ENCODE measurements around the gene UCHL3. TPM values are rescaled to one million over a fixed set of nuclear protein-coding genes. Genes with fewer than 3 reads are reported as not detected.

The UCHL3 gene
- total and polyA plus RNA-seq, 9 of the 15 experiments (the other 6 are each of a cell fraction or from before 2014, with no cell fraction given): 42.2 to 112 (median 85.4) TPM

DNA sequence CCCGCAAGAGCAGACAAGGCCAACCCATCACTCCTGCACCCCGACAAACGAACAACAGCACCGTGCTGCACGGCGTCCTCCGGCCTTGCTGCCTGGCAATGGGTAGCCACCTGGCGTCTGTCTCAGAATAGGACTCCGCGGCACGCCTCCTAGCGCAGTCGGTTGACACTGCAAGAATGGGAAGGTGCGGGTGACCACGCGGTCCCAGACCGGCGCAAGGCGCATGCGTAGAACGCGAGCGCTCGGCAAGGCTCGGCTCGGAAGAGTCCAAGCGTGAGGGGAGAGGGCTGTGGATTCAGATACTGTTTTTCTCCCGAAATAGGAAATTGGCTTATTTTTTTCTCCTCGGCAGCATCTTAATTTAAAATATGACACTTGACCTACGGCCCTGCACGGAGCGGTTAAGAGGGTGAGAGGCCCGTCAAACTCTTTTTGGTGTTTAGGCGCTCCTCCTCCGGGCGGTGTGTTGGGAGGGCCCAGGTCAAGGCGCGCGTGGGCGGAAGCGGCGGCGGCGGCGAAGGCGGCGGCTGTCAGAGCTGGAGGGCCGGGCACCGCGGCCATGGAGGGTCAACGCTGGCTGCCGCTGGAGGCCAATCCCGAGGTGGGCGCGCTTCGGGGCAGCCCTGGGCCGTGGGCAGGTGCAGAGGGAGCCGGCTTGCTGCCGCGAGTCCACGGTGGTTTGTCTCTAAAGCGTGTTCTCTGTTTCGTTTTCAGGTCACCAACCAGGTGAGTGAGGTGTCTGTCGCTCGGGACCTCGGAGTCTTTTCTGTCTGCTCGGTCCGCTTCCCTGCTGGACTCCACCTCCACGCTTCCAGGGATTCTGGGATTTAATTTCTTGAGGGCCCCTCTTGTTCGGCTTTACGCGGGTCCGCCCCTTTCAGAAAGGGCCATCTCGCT is at the start of gene UCHL3 (continued):
- TF ChIP-seq, protein P1, sequence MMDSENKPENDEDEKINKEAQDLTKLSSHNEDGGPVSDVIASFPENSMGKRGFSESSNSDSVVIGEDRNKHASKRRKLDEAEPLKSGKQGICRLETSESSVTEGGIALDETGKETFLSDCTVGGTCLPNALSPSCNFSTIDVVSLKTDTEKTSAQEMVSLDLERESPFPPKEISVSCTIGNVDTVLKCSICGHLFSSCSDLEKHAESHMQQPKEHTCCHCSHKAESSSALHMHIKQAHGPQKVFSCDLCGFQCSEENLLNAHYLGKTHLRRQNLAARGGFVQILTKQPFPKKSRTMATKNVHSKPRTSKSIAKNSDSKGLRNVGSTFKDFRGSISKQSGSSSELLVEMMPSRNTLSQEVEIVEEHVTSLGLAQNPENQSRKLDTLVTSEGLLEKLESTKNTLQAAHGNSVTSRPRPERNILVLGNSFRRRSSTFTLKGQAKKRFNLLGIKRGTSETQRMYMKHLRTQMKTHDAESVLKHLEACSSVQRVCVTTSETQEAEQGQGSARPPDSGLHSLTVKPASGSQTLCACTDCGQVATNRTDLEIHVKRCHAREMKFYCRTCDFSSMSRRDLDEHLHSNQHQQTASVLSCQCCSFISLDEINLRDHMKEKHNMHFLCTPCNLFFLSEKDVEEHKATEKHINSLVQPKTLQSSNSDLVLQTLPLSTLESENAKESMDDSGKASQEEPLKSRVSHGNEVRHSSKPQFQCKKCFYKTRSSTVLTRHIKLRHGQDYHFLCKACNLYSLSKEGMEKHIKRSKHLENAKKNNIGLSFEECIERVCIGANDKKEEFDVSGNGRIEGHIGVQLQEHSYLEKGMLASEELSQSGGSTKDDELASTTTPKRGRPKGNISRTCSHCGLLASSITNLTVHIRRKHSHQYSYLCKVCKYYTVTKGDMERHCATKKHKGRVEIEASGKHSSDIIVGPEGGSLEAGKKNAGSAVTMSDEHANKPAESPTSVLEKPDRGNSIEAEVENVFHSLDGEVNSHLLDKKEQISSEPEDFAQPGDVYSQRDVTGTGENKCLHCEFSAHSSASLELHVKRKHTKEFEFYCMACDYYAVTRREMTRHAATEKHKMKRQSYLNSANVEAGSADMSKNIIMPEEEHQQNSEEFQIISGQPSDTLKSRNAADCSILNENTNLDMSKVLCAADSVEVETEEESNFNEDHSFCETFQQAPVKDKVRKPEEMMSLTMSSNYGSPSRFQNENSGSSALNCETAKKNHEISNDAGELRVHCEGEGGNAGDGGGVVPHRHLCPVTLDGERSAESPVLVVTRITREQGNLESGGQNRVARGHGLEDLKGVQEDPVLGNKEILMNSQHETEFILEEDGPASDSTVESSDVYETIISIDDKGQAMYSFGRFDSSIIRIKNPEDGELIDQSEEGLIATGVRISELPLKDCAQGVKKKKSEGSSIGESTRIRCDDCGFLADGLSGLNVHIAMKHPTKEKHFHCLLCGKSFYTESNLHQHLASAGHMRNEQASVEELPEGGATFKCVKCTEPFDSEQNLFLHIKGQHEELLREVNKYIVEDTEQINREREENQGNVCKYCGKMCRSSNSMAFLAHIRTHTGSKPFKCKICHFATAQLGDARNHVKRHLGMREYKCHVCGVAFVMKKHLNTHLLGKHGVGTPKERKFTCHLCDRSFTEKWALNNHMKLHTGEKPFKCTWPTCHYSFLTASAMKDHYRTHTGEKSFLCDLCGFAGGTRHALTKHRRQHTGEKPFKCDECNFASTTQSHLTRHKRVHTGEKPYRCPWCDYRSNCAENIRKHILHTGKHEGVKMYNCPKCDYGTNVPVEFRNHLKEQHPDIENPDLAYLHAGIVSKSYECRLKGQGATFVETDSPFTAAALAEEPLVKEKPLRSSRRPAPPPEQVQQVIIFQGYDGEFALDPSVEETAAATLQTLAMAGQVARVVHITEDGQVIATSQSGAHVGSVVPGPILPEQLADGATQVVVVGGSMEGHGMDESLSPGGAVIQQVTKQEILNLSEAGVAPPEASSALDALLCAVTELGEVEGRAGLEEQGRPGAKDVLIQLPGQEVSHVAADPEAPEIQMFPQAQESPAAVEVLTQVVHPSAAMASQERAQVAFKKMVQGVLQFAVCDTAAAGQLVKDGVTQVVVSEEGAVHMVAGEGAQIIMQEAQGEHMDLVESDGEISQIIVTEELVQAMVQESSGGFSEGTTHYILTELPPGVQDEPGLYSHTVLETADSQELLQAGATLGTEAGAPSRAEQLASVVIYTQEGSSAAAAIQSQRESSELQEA (IDR thresholded peaks at IDR 0.05; ENCODE audit: low read depth): no peak
- no peak for TF ChIP-seq KHSRP (IDR thresholded peaks at IDR 0.05)
- TF ChIP-seq ETV5 (CRISPR knock-in tag; IDR thresholded peaks at IDR 0.05; ENCODE audit: low read depth): no peak
- no peak for TF ChIP-seq ZNF76 (CRISPR knock-in tag; IDR thresholded peaks at IDR 0.05; ENCODE audit: borderline replicate concordance)
- TF ChIP-seq, protein P2, sequence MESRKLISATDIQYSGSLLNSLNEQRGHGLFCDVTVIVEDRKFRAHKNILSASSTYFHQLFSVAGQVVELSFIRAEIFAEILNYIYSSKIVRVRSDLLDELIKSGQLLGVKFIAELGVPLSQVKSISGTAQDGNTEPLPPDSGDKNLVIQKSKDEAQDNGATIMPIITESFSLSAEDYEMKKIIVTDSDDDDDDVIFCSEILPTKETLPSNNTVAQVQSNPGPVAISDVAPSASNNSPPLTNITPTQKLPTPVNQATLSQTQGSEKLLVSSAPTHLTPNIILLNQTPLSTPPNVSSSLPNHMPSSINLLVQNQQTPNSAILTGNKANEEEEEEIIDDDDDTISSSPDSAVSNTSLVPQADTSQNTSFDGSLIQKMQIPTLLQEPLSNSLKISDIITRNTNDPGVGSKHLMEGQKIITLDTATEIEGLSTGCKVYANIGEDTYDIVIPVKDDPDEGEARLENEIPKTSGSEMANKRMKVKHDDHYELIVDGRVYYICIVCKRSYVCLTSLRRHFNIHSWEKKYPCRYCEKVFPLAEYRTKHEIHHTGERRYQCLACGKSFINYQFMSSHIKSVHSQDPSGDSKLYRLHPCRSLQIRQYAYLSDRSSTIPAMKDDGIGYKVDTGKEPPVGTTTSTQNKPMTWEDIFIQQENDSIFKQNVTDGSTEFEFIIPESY (CRISPR knock-in tag; IDR thresholded peaks at IDR 0.05): no peak
- no peak for TF ChIP-seq HNRNPK (IDR thresholded peaks at IDR 0.05; ENCODE audit: low read depth, low read length, poor library complexity, severe bottlenecking)
- TF ChIP-seq C11orf30 (IDR thresholded peaks at IDR 0.05; ENCODE audit: low read depth): no peak; the same call in 1 of the 2 replicates
- no peak for TF ChIP-seq TEAD4 (IDR thresholded peaks at IDR 0.05; ENCODE audit: low read length)
- no peak for TF ChIP-seq TEAD4 (CRISPR knock-in tag; IDR thresholded peaks at IDR 0.05; ENCODE audit: borderline replicate concordance)
- TF ChIP-seq NCOA6 (IDR thresholded peaks at IDR 0.05): no peak
- TF ChIP-seq SMARCB1 (IDR thresholded peaks at IDR 0.05; ENCODE audit: insufficient read length, low read depth): no peak
- TF ChIP-seq, protein P3, sequence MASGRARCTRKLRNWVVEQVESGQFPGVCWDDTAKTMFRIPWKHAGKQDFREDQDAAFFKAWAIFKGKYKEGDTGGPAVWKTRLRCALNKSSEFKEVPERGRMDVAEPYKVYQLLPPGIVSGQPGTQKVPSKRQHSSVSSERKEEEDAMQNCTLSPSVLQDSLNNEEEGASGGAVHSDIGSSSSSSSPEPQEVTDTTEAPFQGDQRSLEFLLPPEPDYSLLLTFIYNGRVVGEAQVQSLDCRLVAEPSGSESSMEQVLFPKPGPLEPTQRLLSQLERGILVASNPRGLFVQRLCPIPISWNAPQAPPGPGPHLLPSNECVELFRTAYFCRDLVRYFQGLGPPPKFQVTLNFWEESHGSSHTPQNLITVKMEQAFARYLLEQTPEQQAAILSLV (tag; IDR thresholded peaks at IDR 0.05): no peak
- TF ChIP-seq ZNF408 (CRISPR knock-in tag; IDR thresholded peaks at IDR 0.05; ENCODE audit: low read depth): no peak
- peak; percentile 66 for TF ChIP-seq ELF1 (tag; IDR thresholded peaks at IDR 0.05)
- peak; percentile 49 for TF ChIP-seq SP1 (CRISPR knock-in tag; IDR thresholded peaks at IDR 0.05)
- TF ChIP-seq PTBP1 (IDR thresholded peaks at IDR 0.05; ENCODE audit: low read depth, low read length): no peak
- no peak for TF ChIP-seq PPARD (CRISPR knock-in tag; IDR thresholded peaks at IDR 0.05)

Measured in K562 (cell line).